ENCODE results near the gene CCDC88B.
A peak's percentile ranks its signal among the peaks of the same experiment; 100 is the strongest.

The CCDC88B gene

DNA sequence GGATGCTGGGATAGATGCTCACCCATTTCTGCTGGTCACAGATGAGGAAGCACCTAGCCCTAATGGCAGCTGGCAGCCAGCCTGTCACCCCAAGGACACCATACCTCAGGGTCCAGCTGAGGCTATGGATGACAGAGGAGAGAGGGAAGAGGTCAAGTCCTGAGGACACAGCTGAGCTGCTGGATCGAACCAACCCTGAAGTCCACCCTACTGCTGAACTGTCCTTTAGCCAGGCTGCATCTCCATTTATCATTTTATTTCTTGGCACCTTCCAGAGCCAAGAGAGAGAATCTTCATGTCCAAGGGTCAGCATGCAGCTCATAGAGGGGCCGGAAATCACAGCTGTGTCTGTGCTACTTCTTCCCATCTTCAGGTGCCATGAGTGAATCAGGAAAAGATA lies 49.8 kb downstream of the CCDC88B start:
- H3K18ac ChIP-seq (ENCODE audit: low read length): no peak overlapping the region

DNA sequence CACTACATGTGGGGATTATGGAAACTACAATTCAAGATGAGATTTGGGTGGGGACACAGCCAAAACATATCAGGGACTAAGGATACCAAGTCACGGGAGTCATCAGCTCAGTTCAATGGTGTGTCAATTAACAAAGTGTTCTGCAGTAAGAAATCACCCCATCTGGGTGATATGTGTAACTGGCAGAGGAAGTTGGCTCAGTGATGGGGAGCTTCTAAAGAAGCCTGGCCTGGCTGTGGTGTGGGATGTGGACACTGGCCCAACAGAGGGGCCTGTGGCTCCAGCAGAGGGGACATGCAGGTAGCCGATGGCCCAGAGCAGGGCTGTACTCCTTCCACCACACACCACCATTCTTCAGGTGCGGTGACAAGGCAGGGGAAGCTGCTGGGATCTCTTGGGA lies 50.6 kb downstream of the CCDC88B start:
- Histone ChIP-seq H3K9ac (ENCODE audit: low read depth, low read length, poor library complexity) (no peak overlapping the region), H3K4me3 (ENCODE audit: low read length in 2 of 2) (no peak overlapping the region), H3K4me1 (ENCODE audit: control insufficient read depth in 2 of 2, insufficient read depth in 1 of 2, low read depth in 1 of 2, low read length in 2 of 2) (peaks cover 1 to 2% of the 10 kb centered on the region in 2 donors), H3K27ac (replicated peaks; ENCODE audit: low read length) (no peak overlapping the region), H2AFZ (ENCODE audit: low read length) (no peak overlapping the region), H4K91ac (ENCODE audit: low read depth, low read length, poor library complexity) (no peak overlapping the region), H2AK5ac (ENCODE audit: low read depth, low read length) (peak overlapping the region; percentile 15), H3K9me3 (replicated peaks in 1 of 2; ENCODE audit: control insufficient read depth in 2 of 2, insufficient read depth in 1 of 2, low read depth in 1 of 2, low read length in 2 of 2) (no peaks in the 10 kb centered on the region), H3K4ac (ENCODE audit: low read length) (no peak overlapping the region), H3K4me2 (ENCODE audit: insufficient read depth, low read length, poor library complexity, severe bottlenecking) (no peak overlapping the region), H2BK15ac (ENCODE audit: low read length) (no peak overlapping the region), H2BK5ac (ENCODE audit: low read length) (no peak overlapping the region), H3K23ac (ENCODE audit: low read depth, low read length, poor library complexity) (no peak overlapping the region), H3K79me1 (ENCODE audit: low read depth, low read length) (no peaks in the 10 kb centered on the region), H3K14ac (ENCODE audit: low read length) (no peak overlapping the region), H3K27me3 (ENCODE audit: control insufficient read depth in 3 of 3, insufficient read depth in 3 of 3, low read depth in 1 of 3, low read length in 3 of 3) (peaks cover 0 to 17% (median 0%) of the 10 kb centered on the region in 3 experiments), H3K18ac (ENCODE audit: low read length) (no peak overlapping the region), H2BK120ac (ENCODE audit: low read depth, low read length) (no peak overlapping the region), H2BK12ac (ENCODE audit: low read length) (no peak overlapping the region), H4K8ac (ENCODE audit: low read depth, low read length) (no peak overlapping the region), H3K36me3 (replicated peaks in 1 of 2; ENCODE audit: control insufficient read depth in 2 of 2, insufficient read depth in 2 of 2, low read length in 2 of 2) (no peaks in the 10 kb centered on the region)
- no CpG with 5 or more reads among the region's 3 CpGs for WGBS, 2 donors (ENCODE audit: extremely low coverage in 2 of 2, insufficient read length in 2 of 2, insufficient replicate concordance in 1 of 2)
- no peak for DNase-seq (ENCODE audit: low spot score)

More for the DNA sequence above, 49.8 kb downstream of the CCDC88B start:
- H4K8ac ChIP-seq (ENCODE audit: low read depth, low read length): no peak overlapping the region
- no peak overlapping the region for H3K4ac ChIP-seq (ENCODE audit: low read length)
- H3K4me3 ChIP-seq (ENCODE audit: low read length in 2 of 2): peak overlapping the region in 1 of 2 donors; percentile 15
- H3K4me2 ChIP-seq (ENCODE audit: insufficient read depth, low read length, poor library complexity, severe bottlenecking): no peak overlapping the region
- no peak overlapping the region for H2BK12ac ChIP-seq (ENCODE audit: low read length)
- H4K91ac ChIP-seq (ENCODE audit: low read depth, low read length, poor library complexity): no peak overlapping the region
- no peak overlapping the region for H3K14ac ChIP-seq (ENCODE audit: low read length)
- H2BK120ac ChIP-seq (ENCODE audit: low read depth, low read length): no peak overlapping the region
- H3K9me3 ChIP-seq (replicated peaks in 1 of 2; ENCODE audit: control insufficient read depth in 2 of 2, insufficient read depth in 1 of 2, low read depth in 1 of 2, low read length in 2 of 2): no peaks in the 10 kb centered on the region
- H3K4me1 ChIP-seq (ENCODE audit: control insufficient read depth in 2 of 2, insufficient read depth in 1 of 2, low read depth in 1 of 2, low read length in 2 of 2): no peaks in the 10 kb centered on the region
- WGBS, 2 donors (ENCODE audit: extremely low coverage in 2 of 2, insufficient read length in 2 of 2, insufficient replicate concordance in 1 of 2): no CpG with 5 or more reads among the region's 2 CpGs
- H2BK15ac ChIP-seq (ENCODE audit: low read length): no peak overlapping the region
- no peak overlapping the region for H2BK5ac ChIP-seq (ENCODE audit: low read length)
- H2AK5ac ChIP-seq (ENCODE audit: low read depth, low read length): no peak overlapping the region
- peaks cover 0 to 24% (median 0%) of the 10 kb centered on the region in 3 experiments for H3K27me3 ChIP-seq (ENCODE audit: control insufficient read depth in 3 of 3, insufficient read depth in 3 of 3, low read depth in 1 of 3, low read length in 3 of 3)
- no peak overlapping the region for H2AFZ ChIP-seq (ENCODE audit: low read length)
- DNase-seq (ENCODE audit: low spot score): no peak
- no peaks in the 10 kb centered on the region for H3K36me3 ChIP-seq (replicated peaks in 1 of 2; ENCODE audit: control insufficient read depth in 2 of 2, insufficient read depth in 2 of 2, low read length in 2 of 2)
- no peak overlapping the region for H3K23ac ChIP-seq (ENCODE audit: low read depth, low read length, poor library complexity)
- H3K9ac ChIP-seq (ENCODE audit: low read depth, low read length, poor library complexity): no peak overlapping the region
- H3K79me1 ChIP-seq (ENCODE audit: low read depth, low read length): no peaks in the 10 kb centered on the region
- no peak overlapping the region for H3K27ac ChIP-seq (replicated peaks; ENCODE audit: low read length)

DNA sequence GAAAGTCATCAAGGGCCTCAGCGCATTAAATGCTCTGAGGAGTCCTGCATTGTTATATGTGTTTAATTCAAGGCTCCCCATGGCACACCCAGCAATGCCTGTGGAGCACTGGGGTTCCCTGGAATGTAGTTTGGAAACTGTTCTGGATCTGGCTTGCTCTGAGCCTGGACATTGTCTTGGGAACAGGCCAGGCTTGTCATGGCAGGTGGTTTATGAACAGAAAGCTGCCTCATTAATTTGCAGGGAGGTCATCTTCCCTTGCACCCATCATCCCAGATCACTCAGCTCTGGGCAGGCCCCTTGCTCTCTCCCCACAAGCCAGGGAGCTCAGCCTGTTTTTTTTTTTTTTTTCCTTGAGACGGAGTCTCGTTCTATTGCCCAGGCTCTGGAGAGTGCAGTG lies 51.8 kb downstream of the CCDC88B start:
- H3K4me2 ChIP-seq (ENCODE audit: insufficient read depth, low read length, poor library complexity, severe bottlenecking): no peak overlapping the region
- no peak overlapping the region for H3K23ac ChIP-seq (ENCODE audit: low read depth, low read length, poor library complexity)
- no CpG with 5 or more reads among the region's 3 CpGs for WGBS, 2 donors (ENCODE audit: extremely low coverage in 2 of 2, insufficient read length in 2 of 2, insufficient replicate concordance in 1 of 2)
- H3K27me3 ChIP-seq (ENCODE audit: control insufficient read depth in 3 of 3, insufficient read depth in 3 of 3, low read depth in 1 of 3, low read length in 3 of 3): peaks cover 0 to 7% (median 0%) of the 10 kb centered on the region in 3 experiments
- no peak overlapping the region for H3K4ac ChIP-seq (ENCODE audit: low read length)
- no peak overlapping the region for H2BK12ac ChIP-seq (ENCODE audit: low read length)
- no peak overlapping the region for H2BK15ac ChIP-seq (ENCODE audit: low read length)
- H2AK5ac ChIP-seq (ENCODE audit: low read depth, low read length): no peak overlapping the region
- H2BK5ac ChIP-seq (ENCODE audit: low read length): no peak overlapping the region
- H3K4me1 ChIP-seq (ENCODE audit: control insufficient read depth in 2 of 2, insufficient read depth in 1 of 2, low read depth in 1 of 2, low read length in 2 of 2): peaks cover 11% of the 10 kb centered on the region in 2 donors
- H3K14ac ChIP-seq (ENCODE audit: low read length): no peak overlapping the region
- no peak overlapping the region for H4K8ac ChIP-seq (ENCODE audit: low read depth, low read length)
- no peak overlapping the region for H4K91ac ChIP-seq (ENCODE audit: low read depth, low read length, poor library complexity)
- no peak overlapping the region for H2BK120ac ChIP-seq (ENCODE audit: low read depth, low read length)
- H2AFZ ChIP-seq (ENCODE audit: low read length): no peak overlapping the region
- no peak for DNase-seq (ENCODE audit: low spot score)
- no peaks in the 10 kb centered on the region for H3K79me1 ChIP-seq (ENCODE audit: low read depth, low read length)
- no peak overlapping the region for H3K9ac ChIP-seq (ENCODE audit: low read depth, low read length, poor library complexity)
- H3K27ac ChIP-seq (replicated peaks; ENCODE audit: low read length): no peak overlapping the region
- H3K18ac ChIP-seq (ENCODE audit: low read length): no peak overlapping the region
- no peaks in the 10 kb centered on the region for H3K9me3 ChIP-seq (replicated peaks in 1 of 2; ENCODE audit: control insufficient read depth in 2 of 2, insufficient read depth in 1 of 2, low read depth in 1 of 2, low read length in 2 of 2)
- H3K36me3 ChIP-seq (replicated peaks in 1 of 2; ENCODE audit: control insufficient read depth in 2 of 2, insufficient read depth in 2 of 2, low read length in 2 of 2): no peaks in the 10 kb centered on the region
- no peak overlapping the region for H3K4me3 ChIP-seq (ENCODE audit: low read length in 2 of 2)

DNA sequence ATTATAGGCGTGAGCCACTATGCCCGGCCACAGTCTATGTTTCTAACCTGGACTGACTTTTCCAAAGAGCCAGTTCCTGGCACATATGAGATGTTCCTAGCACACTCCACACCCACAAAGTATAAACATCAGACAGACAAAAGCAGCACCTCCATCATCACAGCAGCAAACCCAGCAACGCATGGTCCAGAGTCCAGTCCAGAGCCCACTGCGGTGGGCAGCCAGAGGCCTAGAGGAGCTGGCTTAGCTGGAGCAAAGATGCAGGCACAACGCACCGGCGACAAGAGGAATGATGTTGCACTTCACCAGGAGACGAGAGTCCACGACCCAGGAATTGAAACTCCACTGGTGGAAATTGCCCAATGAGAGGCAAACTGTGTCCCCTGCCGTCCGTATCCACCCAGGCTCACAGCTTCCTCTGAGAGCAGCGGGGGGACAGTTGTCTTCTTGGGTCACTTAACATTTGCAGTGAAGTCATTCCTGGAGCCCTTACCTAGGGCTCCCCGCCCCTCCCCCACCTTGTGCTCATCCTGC lies 55.6 kb downstream of the CCDC88B start:
- peaks cover 11% of the 10 kb centered on the region in 2 donors for H3K4me1 ChIP-seq (ENCODE audit: control insufficient read depth in 2 of 2, insufficient read depth in 1 of 2, low read depth in 1 of 2, low read length in 2 of 2)
- H2AFZ ChIP-seq (ENCODE audit: low read length): peak overlapping the region; percentile 86
- H2BK12ac ChIP-seq (ENCODE audit: low read length): no peak overlapping the region
- H3K18ac ChIP-seq (ENCODE audit: low read length): peak overlapping the region; percentile 0
- H3K9me3 ChIP-seq (replicated peaks in 1 of 2; ENCODE audit: control insufficient read depth in 2 of 2, insufficient read depth in 1 of 2, low read depth in 1 of 2, low read length in 2 of 2): no peaks in the 10 kb centered on the region
- H3K4me2 ChIP-seq (ENCODE audit: insufficient read depth, low read length, poor library complexity, severe bottlenecking): no peak overlapping the region
- no peak overlapping the region for H3K14ac ChIP-seq (ENCODE audit: low read length)
- no peak overlapping the region for H2BK5ac ChIP-seq (ENCODE audit: low read length)
- no peak overlapping the region for H2BK15ac ChIP-seq (ENCODE audit: low read length)
- H4K8ac ChIP-seq (ENCODE audit: low read depth, low read length): no peak overlapping the region
- H4K91ac ChIP-seq (ENCODE audit: low read depth, low read length, poor library complexity): no peak overlapping the region
- H3K27ac ChIP-seq (replicated peaks; ENCODE audit: low read length): no peak overlapping the region
- peak overlapping the region in 1 of 2 donors; percentile 4 for H3K4me3 ChIP-seq (ENCODE audit: low read length in 2 of 2)
- no peak overlapping the region for H3K4ac ChIP-seq (ENCODE audit: low read length)
- peaks cover 0 to 3% (median 0%) of the 10 kb centered on the region in 3 experiments for H3K27me3 ChIP-seq (ENCODE audit: control insufficient read depth in 3 of 3, insufficient read depth in 3 of 3, low read depth in 1 of 3, low read length in 3 of 3)
- H3K79me1 ChIP-seq (ENCODE audit: low read depth, low read length): no peaks in the 10 kb centered on the region
- DNase-seq (ENCODE audit: low spot score): no peak
- no peak overlapping the region for H3K9ac ChIP-seq (ENCODE audit: low read depth, low read length, poor library complexity)
- no peak overlapping the region for H2AK5ac ChIP-seq (ENCODE audit: low read depth, low read length)
- peak overlapping the region; percentile 2 for H3K23ac ChIP-seq (ENCODE audit: low read depth, low read length, poor library complexity)
- WGBS, 2 donors (ENCODE audit: extremely low coverage in 2 of 2, insufficient read length in 2 of 2, insufficient replicate concordance in 1 of 2): no CpG with 5 or more reads among the region's 13 CpGs
- no peak overlapping the region for H2BK120ac ChIP-seq (ENCODE audit: low read depth, low read length)
- no peaks in the 10 kb centered on the region for H3K36me3 ChIP-seq (replicated peaks in 1 of 2; ENCODE audit: control insufficient read depth in 2 of 2, insufficient read depth in 2 of 2, low read length in 2 of 2)

All from neuronal stem cell (in vitro differentiated cells).